Testis (tissue), 2 donors: Measurements from ENCODE around the gene SERPINA4.

Source experiments
- POLR2A ChIP-seq: fragments of 450-650 bp; IDR thresholded peaks from one replicate; pipeline ENCODE4 v1.6.1; 2017; ENCODE audit warnings: antibody characterized with exemption, mild to moderate bottlenecking, moderate library complexity
- TF ChIP-seq, protein P1 (sequence below), 3 experiments: fragments of 450-650 bp in 2 of 3; fragments of 200-600 bp in 1 of 3; sonication (generic) in 1 of 3; IDR thresholded peaks; one replicate each; pipeline ENCODE4 v1.5.1; 2016 to 2019; ENCODE audit warnings: antibody characterized with exemption in 3 of 3, mild to moderate bottlenecking in 2 of 3, moderate library complexity in 1 of 3

GRCh38 chr14:94542811-94543440, 18.3 kb upstream of the SERPINA4 start:
- TF ChIP-seq, protein P1, sequence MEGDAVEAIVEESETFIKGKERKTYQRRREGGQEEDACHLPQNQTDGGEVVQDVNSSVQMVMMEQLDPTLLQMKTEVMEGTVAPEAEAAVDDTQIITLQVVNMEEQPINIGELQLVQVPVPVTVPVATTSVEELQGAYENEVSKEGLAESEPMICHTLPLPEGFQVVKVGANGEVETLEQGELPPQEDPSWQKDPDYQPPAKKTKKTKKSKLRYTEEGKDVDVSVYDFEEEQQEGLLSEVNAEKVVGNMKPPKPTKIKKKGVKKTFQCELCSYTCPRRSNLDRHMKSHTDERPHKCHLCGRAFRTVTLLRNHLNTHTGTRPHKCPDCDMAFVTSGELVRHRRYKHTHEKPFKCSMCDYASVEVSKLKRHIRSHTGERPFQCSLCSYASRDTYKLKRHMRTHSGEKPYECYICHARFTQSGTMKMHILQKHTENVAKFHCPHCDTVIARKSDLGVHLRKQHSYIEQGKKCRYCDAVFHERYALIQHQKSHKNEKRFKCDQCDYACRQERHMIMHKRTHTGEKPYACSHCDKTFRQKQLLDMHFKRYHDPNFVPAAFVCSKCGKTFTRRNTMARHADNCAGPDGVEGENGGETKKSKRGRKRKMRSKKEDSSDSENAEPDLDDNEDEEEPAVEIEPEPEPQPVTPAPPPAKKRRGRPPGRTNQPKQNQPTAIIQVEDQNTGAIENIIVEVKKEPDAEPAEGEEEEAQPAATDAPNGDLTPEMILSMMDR (IDR thresholded peaks at IDR 0.05): no peak
- no peak for TF ChIP-seq POLR2A
